ENCODE results near the gene ERCC8.

ERCC8 gene

GRCh38 chr5:60835554-60835953 lies 109.3 kb downstream of the ERCC8 start:
- Mint-ChIP-seq H3K4me1 (ENCODE audit: low read depth) (peaks cover 2% of the 10 kb centered on the region), H3K9me3 (no peaks in the 10 kb centered on the region), H3K27ac (no peak overlapping the region), H3K4me3 (no peak overlapping the region), H3K36me3 (ENCODE audit: low read depth) (no peaks in the 10 kb centered on the region), H3K27me3 (ENCODE audit: low read depth) (peaks cover 12% of the 10 kb centered on the region)

DNA sequence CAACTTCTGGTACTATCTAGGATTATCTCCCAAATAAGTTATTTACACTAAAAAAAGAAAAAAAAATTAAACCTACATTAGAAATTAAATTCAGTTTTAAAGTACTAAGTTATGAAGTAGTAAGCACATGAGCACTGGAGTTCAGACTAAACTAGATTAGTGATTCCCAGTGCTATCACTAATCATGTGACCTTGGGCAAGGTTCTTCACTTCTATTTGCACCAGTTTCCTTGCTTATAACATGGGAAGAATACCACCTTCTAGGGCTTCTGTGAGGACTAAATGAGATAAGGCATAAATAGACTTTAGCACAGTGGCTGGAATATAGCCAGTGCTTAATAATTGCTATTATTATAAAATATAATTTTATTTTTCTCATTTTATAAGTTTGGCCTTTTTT lies 111.3 kb downstream of the ERCC8 start:
- Mint-ChIP-seq H3K36me3 (ENCODE audit: low read depth) (no peaks in the 10 kb centered on the region), H3K4me3 (no peak overlapping the region)

GRCh38 chr5:60830581-60831127 lies 114.2 kb downstream of the ERCC8 start:
- no peaks in the 10 kb centered on the region for H3K36me3 Mint-ChIP-seq (ENCODE audit: low read depth)
- H3K27me3 Mint-ChIP-seq (ENCODE audit: low read depth): peaks cover 3% of the 10 kb centered on the region
- H3K27ac Mint-ChIP-seq: no peak overlapping the region
- H3K9me3 Mint-ChIP-seq: no peaks in the 10 kb centered on the region
- peaks cover 26% of the 10 kb centered on the region for H3K4me1 Mint-ChIP-seq (ENCODE audit: low read depth)
- H3K4me3 Mint-ChIP-seq: no peak overlapping the region

More for the DNA sequence above, 111.3 kb downstream of the ERCC8 start:
- Mint-ChIP-seq H3K9me3 (no peaks in the 10 kb centered on the region), H3K27me3 (ENCODE audit: low read depth) (peaks cover 5% of the 10 kb centered on the region), H3K27ac (no peak overlapping the region), H3K4me1 (ENCODE audit: low read depth) (peaks cover 14% of the 10 kb centered on the region)

- no peaks in the 10 kb centered on the region for H3K9me3 Mint-ChIP-seq
- peaks cover 26% of the 10 kb centered on the region for H3K4me1 Mint-ChIP-seq (ENCODE audit: low read depth)
- no peaks in the 10 kb centered on the region for H3K27me3 Mint-ChIP-seq (ENCODE audit: low read depth)
- no peak overlapping the region for H3K4me3 Mint-ChIP-seq
- peak overlapping the region; percentile 1 for H3K27ac Mint-ChIP-seq
- no peaks in the 10 kb centered on the region for H3K36me3 Mint-ChIP-seq (ENCODE audit: low read depth)
Measured at GRCh38 chr5:60829490-60830266, 115.2 kb downstream of the ERCC8 start.

- no peaks in the 10 kb centered on the region for H3K36me3 Mint-ChIP-seq (ENCODE audit: low read depth)
- no peak overlapping the region for H3K27ac Mint-ChIP-seq
- no peak overlapping the region for H3K4me3 Mint-ChIP-seq
- H3K9me3 Mint-ChIP-seq: no peaks in the 10 kb centered on the region
- H3K4me1 Mint-ChIP-seq (ENCODE audit: low read depth): peaks cover 26% of the 10 kb centered on the region
- H3K27me3 Mint-ChIP-seq (ENCODE audit: low read depth): no peaks in the 10 kb centered on the region
Measured at GRCh38 chr5:60827201-60827600, 117.7 kb downstream of the ERCC8 start.

DNA sequence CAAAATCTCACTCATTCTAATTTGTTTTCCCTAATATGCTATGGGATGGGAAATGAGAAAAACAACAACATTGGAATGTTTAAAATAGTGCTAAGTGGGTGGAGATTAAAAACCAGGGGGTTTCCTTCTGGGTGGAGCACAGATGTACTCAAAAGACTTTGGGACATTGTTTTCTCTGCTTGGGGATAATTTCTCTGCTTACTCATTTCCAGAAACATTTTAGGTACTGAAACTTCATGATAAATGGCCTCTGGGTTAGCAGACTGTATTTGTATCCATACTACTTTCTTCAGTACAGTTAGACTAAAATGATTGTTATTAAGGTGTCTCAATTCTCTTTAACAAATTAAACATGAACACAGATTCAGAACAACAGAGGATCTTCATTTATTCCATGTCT lies 118.2 kb downstream of the ERCC8 start:
- Mint-ChIP-seq H3K36me3 (ENCODE audit: low read depth) (no peaks in the 10 kb centered on the region), H3K4me1 (ENCODE audit: low read depth) (peaks cover 26% of the 10 kb centered on the region), H3K9me3 (no peaks in the 10 kb centered on the region), H3K27me3 (ENCODE audit: low read depth) (no peaks in the 10 kb centered on the region), H3K27ac (peak overlapping the region; percentile 47), H3K4me3 (no peak overlapping the region)

All from T-helper 1 cell treated with Interleukin-12 subunit alpha and Interleukin-12 subunit beta and Interleukin-4 antibody, amounts not matched to agents 30 μg/mL and 1 μg/mL, for 36 hours (primary cell).